Glomerular visceral epithelial cell (primary cell): ENCODE measurements around the gene AKT3.

Experiments used
- DNase-seq: peaks from one replicate; pipeline ENCODE4 v3.0.0-alpha.2; 2016; ENCODE audit errors: extremely low spot score

Gene AKT3

DNA sequence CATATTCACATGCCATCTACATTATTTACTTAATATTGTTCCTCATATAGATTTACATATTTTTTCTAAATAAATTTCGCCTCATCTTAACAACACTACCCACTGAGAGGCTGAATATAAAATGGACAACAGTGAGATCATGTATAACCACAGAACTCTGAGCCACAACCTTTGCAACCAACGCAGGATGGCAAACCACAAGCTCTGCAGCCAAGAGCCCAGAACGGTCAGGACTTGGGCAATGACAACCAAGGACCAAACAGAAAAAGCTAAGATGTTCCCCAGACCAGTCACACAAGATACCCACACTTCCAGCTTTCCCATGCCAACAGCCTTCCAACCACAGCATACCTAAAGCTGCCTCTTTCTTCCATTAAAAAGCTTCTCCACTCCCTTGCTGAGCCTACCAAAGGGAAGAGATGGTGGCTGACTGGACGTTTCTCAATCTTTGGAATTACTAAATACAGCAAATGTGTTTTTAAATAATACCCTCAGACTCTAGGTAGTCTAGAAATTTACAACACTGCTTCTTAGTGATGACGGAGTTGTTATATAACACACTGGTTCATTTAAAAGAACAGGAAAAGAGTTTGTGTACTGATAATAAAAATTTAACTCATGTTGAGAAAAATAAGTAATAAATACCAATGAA lies 117.9 kb downstream of the AKT3 start:
- DNase-seq: peak; percentile 78

DNA sequence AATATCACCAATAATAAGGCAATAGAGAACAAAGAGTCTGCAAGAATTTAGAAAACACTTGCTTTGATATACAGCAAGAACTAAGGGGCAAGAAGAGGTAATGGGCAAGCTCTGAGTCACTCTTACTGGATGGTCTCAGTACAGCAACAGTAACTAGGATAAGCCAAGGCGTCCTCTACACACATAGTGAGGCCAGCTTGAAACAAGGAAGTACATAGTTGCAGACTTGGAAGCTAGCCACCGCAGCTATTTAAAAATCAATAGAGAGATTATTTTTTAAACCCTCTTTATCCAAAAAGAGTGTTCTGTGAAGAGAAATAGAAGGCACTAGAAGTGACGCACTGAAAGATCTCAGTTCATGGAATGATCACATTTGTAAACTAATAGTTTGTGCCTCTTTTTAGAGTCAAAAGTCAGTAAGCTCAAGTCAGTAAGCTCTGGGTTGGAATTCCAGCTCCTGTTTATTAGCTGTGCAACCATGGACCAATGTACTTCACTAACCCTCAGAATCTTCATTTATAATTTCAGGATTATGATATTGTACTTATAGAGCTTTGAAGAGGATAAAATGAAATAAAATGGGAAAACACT lies 118.6 kb downstream of the AKT3 start:
- DNase-seq: peak; percentile 23

DNA sequence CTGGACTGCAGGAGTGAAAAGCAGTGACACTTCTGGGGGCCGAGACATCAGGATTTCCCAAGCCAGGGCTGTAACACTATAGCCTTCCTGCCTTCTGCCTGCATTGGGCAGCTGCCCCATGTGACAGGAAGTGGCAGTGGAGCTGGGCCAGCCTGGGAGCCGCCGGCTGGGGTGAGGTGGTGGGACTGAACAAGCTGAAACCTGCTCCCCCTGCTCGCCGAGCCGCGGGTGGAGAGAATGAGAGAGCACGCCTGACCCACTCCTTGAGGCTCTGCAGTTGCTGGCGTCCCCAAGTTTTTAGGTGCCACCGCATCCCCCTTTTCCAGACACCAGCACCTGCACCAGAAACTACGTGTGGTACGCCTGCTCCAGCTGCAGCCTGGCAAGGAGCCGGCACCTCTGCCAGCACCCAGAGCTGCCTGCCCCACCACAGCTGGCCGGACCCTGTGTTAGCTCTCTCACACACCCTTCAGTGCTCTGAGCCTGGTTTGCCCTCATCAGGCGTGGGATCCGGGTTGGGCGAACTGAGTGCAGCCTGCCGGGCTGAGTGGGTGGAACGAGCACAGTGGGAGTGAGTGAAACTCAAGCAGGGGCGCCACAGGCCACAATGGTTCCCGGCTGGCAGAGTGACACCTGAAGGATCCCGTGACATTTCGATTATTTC lies 119.4 kb downstream of the AKT3 start:
- DNase-seq: no peak

DNA sequence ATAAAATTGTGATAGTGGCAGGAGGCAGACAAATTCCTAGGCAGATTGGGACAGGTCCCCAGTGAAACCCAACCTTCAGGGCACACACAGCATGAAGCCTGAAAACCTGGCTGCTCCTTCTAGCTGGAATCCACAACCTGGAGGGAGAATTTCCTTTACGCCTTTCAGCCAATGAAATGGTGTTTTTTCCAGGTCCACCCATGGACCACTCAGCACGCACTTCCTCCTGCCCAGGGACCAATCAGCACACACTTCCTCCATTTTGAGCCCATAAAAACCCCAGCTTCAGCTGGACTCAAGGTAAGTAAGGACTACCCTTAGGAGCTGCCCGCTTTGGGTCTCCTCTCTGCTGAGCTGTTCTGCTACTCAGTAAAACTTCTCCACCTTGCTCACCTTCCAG lies 120.1 kb downstream of the AKT3 start:
- DNase-seq: no peak

DNA sequence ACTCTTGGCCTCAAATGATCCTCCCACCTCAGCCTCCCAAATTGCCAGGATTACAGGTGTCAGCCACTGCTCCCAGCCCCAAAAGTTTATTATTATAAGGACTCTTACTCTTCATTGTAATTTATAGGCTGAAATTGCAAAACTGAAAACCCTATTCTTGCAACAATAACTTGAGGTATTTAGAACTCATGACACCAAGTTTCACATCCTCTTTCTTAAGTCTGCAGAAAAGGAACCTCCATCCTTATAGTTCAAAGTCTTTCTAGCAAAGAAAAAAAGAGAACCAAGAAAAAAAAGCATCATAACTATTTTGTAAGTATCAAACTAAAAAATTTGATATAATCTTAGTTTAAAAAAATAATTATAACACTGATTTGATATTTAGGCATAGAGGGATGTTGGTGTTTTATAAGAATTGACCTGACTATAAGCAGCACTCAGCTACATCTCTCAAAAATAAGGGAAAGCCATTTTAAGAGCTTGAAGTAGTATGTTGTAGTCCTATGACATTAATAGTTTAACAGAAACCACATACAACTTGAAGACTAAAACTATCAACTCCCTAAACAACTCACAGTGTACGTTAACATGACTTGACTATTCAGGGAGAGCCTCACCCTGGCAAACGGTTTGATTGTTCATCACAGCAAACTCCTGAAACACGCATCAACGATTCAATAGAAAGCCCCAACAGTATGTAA lies 122.4 kb downstream of the AKT3 start:
- DNase-seq: no peak

DNA sequence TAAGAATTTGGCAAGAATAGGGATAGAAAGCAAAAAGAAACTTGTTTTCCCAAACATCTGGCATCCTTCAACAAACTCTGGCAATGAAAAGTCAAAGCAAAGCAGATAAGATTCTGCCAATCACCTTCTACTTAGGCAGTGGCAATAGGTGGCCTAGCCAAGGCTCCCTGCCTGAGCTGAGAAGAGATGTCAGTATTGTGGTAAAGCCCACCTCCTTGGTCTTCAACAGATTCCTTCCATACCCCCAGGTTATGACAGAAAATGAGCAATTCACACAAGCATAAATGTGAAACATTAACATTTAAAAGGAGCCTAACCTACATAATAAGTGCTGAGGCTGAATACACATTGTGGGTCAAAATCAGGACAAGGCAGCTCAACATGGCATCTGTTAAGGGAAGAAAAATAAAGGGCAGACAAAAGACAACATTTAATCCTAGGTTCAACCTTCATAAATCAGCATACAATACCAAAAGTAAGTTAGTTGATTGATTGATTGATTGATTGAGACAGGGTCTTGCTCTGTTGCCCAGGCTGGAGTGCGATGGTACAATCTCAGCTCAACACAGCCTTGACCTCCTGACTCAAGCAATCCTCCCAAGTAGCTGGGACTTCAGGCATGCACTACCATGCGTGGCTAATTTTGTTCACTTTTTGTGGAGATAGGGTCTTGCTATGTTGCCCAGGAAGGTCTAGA lies 123.1 kb downstream of the AKT3 start:
- no peak for DNase-seq

DNA sequence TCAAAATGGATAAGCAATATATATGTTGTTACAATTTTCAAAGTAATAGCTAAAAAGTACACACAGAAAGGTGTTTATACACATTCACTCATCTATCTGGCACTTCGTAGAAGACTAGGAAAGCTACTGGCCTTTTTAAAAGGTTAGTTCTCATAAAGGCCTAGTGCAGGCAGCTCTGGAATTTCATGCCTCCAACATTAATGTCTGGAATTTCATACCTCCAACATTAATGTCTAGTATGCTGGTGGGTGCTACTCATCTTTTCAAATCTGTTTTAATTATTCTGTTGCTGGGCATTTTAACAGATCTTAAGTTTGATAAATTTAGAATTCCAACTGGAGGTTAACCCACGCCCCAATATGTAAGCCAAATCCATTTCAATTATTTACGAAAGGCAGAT lies 124.2 kb downstream of the AKT3 start:
- no peak for DNase-seq

DNA sequence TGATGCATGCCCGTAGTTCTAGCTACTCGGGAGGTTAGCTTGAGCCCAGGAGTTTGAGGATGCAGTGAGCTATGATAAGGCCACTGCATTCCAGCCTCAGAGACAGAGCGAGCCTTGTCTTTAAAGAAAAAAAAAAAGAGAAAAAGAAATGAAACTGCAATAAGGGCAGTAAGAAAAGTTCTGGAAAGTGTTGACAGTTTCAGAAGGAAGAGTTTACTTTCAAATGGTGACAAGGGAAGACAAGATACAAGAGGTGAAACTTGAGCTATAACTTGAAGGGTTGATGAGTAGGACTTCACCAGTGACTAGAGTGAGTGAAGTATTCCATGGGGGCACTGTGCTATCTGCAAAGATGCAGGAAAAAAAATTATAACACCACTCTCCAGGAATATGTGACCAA lies 125.0 kb downstream of the AKT3 start:
- DNase-seq: no peak

DNA sequence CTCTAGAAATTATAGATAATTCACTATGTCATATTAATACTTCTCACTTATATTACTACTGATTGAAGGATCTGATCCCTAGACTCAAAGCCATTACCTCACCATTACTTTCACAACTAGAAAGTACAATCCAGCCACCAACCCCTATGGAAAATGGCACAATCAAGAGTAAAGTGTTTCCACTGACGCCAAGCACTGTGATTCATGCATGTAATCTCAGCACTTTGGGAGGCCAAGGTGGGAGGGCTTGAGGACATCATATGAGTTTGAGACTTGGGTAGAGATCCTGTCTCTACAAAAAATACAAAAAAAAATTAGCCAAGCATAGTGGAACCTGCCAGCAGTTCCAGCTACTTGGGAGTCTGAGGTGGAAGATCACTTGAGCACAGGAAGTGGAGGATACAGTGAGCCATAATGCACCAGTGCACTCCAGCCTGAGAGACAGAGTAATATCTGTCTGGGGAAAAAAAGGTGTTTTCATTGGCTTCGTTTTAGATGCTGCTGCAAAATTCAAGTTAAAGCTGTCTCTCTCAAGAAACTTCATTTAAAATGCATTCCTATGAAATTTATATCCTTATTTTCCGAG lies 126.5 kb downstream of the AKT3 start:
- no peak for DNase-seq

DNA sequence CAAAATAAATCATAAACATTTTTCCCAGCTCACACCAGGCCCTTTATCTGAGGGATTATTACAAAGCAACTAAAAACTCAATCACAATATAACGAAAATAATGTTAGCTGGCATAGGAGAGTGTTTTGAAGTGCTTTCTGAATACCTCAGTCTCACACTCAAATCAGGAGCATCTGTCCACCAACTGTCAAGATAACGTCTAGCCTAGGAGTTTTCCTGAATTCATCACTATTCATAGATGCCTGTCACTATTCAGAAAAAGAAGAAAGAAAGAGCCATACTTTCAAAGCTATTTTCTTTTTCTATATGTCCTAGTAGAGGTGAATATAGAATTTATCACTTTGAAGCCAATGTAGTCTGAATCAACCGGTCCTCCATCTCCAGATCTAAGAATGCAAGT lies 127.0 kb downstream of the AKT3 start:
- no peak for DNase-seq

DNA sequence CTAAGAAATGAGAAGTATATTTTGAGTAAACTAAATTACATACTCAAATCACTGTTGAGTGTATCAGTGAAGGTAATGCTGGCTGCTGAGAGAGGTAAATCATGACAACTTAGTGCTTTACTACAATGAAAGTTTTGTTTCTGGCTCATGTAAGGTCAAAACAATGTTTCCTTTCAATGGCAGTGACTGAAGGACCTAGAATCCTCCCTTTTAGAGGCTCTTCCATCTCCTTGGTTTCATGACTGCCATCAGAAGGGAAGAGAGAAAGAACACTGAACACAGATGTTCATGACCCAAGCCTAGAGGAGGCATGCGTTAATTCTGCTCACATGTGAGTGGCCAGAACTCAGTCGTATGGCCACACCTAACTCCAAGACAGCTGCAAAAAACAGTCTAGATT lies 130.6 kb downstream of the AKT3 start:
- DNase-seq: no peak

DNA sequence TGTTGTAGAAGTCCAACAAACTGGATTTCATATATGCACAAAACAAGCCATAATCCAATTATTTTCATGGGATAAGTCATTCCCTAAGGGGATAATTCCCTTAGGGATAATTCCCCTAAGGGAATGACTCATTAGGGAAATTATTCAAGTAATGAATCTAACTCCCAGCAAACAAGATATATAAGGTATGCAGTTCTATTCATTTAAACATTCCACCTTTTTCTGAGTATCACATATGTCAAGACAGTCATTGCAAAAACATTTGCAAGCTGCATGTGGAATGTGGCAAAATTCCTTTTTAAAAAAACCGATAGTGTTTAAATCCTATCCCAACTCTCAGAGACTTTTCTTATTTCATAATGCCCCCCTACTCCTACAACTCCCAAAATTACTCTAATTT lies 131.2 kb downstream of the AKT3 start:
- DNase-seq: peak; percentile 40

DNA sequence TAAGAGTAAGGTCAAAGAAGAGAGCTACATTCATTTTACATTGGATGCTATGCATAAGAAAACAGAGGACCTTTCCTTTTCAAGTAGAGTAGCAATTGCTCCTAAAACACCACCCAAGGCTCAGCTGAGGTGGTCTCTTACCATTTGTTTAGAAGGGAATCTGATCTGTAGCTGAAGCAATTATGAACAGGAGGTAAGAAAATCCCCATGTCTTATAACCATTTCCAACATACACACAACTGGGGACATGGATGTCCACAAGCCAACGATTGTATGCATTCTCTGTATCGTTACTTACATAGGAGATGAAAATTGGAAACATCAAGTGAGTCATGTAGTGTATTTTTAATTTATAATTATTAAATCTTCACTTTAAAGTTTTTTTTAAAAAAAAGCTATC lies 132.0 kb downstream of the AKT3 start:
- DNase-seq: no peak

DNA sequence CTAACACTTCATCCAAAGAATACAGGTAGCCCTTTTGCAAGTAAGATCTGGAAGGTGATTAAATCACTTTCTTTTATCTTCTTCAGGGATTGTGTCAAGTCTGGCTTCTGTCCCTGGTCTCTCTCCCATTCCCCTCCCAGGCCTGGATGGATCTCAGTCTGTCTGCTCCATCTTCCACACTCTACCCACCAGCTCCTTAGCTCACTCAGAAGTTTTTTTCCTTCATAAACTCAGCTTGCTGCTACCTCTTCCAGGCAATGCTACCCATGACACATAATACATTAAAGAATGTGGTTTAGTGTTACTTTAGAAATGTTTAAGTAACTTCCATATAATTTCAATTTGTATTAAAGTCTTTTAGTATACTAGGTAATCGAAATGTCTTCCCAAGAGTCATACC lies 133.1 kb downstream of the AKT3 start:
- peak; percentile 11 for DNase-seq

DNA sequence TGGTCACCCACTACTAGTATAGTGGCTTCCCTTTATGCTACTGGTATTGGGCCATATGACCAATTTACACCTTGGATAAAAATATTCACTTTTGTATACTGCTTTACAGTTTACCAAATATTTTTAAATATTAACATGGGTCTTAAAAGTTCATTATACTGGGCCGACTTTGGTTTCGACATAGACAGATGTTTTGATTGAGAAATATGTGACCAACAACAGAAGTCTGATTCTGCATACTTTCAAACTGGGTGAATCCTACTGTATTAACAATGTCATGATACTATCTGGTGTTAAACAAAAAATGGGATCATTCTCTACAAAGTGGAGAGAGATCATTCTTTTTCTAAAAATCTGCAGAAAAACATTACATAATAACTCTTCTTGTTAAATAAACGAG lies 134.8 kb downstream of the AKT3 start:
- no peak for DNase-seq

DNA sequence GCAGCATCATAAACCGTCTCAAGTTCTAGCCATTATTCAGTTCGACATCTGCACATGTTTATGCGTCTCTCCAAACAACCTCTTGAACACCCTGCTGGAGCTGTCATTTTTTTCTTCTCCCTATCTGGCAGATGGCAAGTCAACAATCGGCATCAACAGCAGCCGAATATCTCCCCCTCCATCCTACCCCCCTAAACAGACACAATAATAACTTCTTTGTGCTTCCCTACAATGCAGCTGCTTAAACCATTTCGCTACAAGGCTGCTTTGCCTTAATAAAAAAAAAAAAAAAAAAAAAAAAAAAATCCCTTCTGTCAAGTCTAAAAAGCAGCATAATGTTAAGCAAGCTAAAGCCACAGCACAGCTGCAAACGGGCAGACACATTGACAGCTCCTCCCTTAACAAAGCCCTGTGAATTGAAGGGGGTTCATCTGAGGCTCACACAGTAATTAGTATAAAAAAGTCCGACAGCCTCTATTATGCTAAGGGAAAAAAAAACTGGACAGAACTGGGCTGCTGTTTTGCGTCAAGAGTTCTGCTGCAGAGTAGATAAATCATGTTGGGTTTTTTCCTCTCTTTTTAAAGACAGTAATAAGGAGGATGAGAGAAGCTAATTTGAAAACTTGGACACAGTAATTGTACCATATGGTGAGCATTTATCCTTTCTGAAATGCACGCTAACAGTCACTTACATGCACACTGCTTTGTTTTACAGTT lies 136.4 kb downstream of the AKT3 start:
- DNase-seq: no peak

DNA sequence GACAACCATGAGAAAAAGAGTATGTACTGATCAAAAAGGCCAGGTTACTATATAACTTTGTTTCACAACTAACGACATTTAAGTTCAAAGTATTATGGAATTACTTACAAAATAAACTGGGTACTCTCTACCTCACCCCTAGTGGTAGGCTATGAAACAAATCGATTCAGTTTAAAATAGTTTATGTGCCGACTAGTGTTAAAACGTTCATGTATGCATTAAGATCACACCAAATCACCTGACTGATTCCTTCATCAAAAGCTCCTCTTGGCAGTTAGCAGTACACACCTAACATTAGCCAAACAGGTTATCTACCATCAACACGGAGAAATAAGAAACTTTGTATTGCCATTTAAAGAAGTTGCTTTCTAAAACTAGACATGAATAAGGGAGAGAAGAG lies 137.1 kb downstream of the AKT3 start:
- no peak for DNase-seq

DNA sequence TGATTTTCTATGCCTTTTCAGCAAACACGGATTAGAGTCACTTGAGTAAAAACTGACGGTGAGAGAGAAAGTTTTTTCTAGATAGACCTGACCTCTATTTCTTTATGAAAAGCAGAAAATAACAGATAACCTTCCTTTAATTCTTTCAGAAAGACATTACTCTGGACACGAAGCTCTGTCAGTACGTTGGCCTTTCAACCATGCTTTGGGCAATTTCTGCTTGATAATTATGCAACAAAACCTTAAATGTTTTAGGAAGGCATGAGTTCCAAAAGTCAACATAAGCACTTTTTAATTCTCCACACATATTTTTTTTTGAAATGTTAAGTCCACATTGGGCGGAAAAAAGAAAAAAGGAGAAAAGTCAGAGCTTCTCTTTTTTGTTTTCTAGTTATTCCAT lies 137.8 kb downstream of the AKT3 start:
- DNase-seq: no peak

DNA sequence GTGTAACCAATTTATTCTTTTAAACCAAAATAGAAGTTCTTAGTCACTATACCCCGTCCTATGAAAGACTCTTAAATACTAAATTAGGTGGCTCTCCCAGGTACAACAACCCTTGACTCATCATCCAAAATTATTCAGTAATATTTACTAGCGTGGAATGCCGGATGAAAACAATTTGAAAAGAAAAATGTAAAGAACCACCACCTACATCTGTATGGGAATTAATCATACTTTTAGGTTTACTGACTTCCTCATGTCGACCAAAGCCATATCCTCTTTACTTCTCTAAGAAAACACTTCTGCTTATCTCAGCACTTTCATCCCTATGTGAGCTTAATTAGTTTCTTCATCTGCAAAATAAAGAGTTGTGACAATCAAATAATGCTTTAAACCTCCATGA lies 139.6 kb downstream of the AKT3 start:
- DNase-seq: no peak

DNA sequence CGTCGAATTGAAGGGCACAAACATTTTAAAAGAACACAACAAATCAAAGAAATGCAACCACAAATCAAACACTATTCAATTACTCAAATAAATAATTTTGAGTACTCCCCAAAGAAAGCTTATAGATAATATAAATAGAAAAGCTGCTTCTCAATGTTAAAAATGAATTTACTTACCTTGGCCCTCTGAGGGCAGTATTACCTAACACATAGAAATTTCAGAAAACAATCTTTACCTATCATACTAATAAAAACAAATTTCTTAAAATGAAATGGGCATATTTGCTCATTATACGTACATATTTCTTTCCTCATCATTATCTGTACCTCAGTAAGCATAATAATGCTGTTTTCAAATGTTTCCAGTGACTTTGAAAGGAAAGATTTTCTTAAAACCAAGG lies 141.8 kb downstream of the AKT3 start:
- DNase-seq: no peak

DNA sequence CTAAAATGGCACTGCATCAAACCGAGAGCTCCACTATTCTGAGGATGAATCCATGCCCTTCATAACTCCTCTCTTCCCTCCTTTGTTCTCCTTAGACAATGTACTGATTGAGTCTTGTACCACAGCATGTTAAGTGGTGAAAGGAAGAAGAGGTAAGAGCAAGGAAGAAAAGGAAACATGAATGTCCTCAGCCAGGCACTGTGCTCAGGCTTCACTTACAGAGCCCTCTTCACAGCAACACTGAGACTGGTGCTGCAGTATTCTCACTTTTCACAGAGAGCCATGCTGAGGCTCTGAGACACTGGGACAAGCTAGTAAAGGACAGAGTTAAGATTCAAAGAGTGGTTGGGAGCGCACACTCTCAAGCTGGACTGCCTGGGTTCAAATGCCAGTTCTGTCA lies 143.5 kb downstream of the AKT3 start:
- no peak for DNase-seq
